Ascending aorta (tissue), 2 donors: ENCODE results near the gene WRNIP1. TPM values are rescaled to one million over a fixed set of nuclear protein-coding genes. Genes with fewer than 3 reads are reported as not detected.

ENCODE experiments used
- DNase-seq, 2 donors: peaks; one replicate each; pipeline ENCODE4 v3.0.0-alpha.2; 2019; ENCODE audit warnings: low spot score in 2 of 2
- H3K27ac ChIP-seq, 2 donors: fragments of 200-600 bp; sonication (generic); one replicate each; pipeline ENCODE4 v1.5.1; 2016 to 2017; ENCODE audit warnings: mild to moderate bottlenecking in 1 of 2
- H3K27me3 ChIP-seq: fragments of 200-600 bp; sonication (generic); one replicate; pipeline ENCODE4 v1.5.1; 2017
- H3K36me3 ChIP-seq, 2 donors: fragments of 200-600 bp; sonication (generic); one replicate each; pipeline ENCODE4 v1.5.1; 2016
- H3K4me1 ChIP-seq, 2 donors: fragments of 200-600 bp; sonication (generic); one replicate each; pipeline ENCODE4 v1.5.1; 2016 to 2017; ENCODE audit warnings: mild to moderate bottlenecking in 1 of 2
- H3K4me3 ChIP-seq, 2 donors: fragments of 200-600 bp; sonication (generic); one replicate each; pipeline ENCODE4 v1.5.1; 2016 to 2017; ENCODE audit warnings: mild to moderate bottlenecking in 1 of 2
- H3K9me3 ChIP-seq, 2 donors: fragments of 200-600 bp; sonication (generic); one replicate each; pipeline ENCODE4 v1.5.1; 2016
- CTCF ChIP-seq, 3 experiments: fragments of 200-600 bp in 2 of 3; fragments of 450-650 bp in 1 of 3; sonication (generic) in 2 of 3; IDR thresholded peaks; one replicate each; pipeline ENCODE4 v1.5.1; 2016 to 2019; ENCODE audit warnings: antibody characterized with exemption in 3 of 3, mild to moderate bottlenecking in 1 of 3, moderate library complexity in 1 of 3
- intact Hi-C: fragments of 100-400 bp; cut with DNase I; formaldehyde crosslinking; loops from one replicate; pipeline ENCODE4 v1.15.1; 2023
- total RNA-seq: library from RNA; depleted of rRNA; stranded (reverse); fragments of >200 nt; gene quantifications from one replicate; pipeline ENCODE4 v1.1.0, GENCODE V29; 2016

The WRNIP1 gene
- total RNA-seq, 1 donor from 2014 or later, result 100 TPM

- no peaks in the 10 kb centered on the region for H3K27me3 ChIP-seq
- no peaks in the 10 kb centered on the region for H3K9me3 ChIP-seq
- no peak for DNase-seq
- H3K4me1 ChIP-seq, result peaks cover 0 to 3% of the 10 kb centered on the region in 2 donors
- H3K36me3 ChIP-seq, result no peaks in the 10 kb centered on the region
- TF ChIP-seq CTCF (IDR thresholded peaks at IDR 0.05), result no peak
- intact Hi-C loops, result no loop called here
- H3K27ac ChIP-seq, result no peak overlapping the region
- H3K4me3 ChIP-seq, result peak overlapping the region in 1 of 2 donors; percentile 10
Observed at GRCh38 chr6:2743280-2744208, 21.6 kb upstream of the WRNIP1 start.

- intact Hi-C loops, result no loop called here
- Histone ChIP-seq H3K9me3 (no peaks in the 10 kb centered on the region), H3K27ac (no peak overlapping the region), H3K4me3 (peak overlapping the region in 1 of 2 donors; percentile 10), H3K36me3 (no peaks in the 10 kb centered on the region), H3K27me3 (no peaks in the 10 kb centered on the region), H3K4me1 (peaks cover 0 to 8% of the 10 kb centered on the region in 2 donors)
- TF ChIP-seq CTCF (IDR thresholded peaks at IDR 0.05), result peak in 2 of 3 experiments; percentile 7 to 19
- no peak for DNase-seq
Observed at GRCh38 chr6:2744209-2744771, 20.9 kb upstream of the WRNIP1 start.

GRCh38 chr6:2744778-2745177 is 20.4 kb upstream of the WRNIP1 start:
- DNase-seq, result no peak
- H3K36me3 ChIP-seq, result no peaks in the 10 kb centered on the region
- H3K4me1 ChIP-seq, result peaks cover 0 to 8% of the 10 kb centered on the region in 2 donors
- TF ChIP-seq CTCF (IDR thresholded peaks at IDR 0.05), result no peak
- intact Hi-C loops, result no loop called here
- no peaks in the 10 kb centered on the region for H3K27me3 ChIP-seq
- no peak overlapping the region for H3K4me3 ChIP-seq
- no peak overlapping the region for H3K27ac ChIP-seq
- H3K9me3 ChIP-seq, result no peaks in the 10 kb centered on the region

GRCh38 chr6:2745246-2745645 is 19.9 kb upstream of the WRNIP1 start:
- Histone ChIP-seq H3K4me3 (no peak overlapping the region), H3K27me3 (no peaks in the 10 kb centered on the region), H3K36me3 (no peaks in the 10 kb centered on the region), H3K4me1 (peaks cover 0 to 8% of the 10 kb centered on the region in 2 donors), H3K9me3 (no peaks in the 10 kb centered on the region), H3K27ac (no peak overlapping the region)
- no peak for DNase-seq
- no peak for TF ChIP-seq CTCF (IDR thresholded peaks at IDR 0.05)
- intact Hi-C loops, result no loop called here

- no peaks in the 10 kb centered on the region for H3K36me3 ChIP-seq
- H3K4me1 ChIP-seq, result peaks cover 0 to 8% of the 10 kb centered on the region in 2 donors
- H3K27me3 ChIP-seq, result no peaks in the 10 kb centered on the region
- DNase-seq, result no peak
- no peak overlapping the region for H3K4me3 ChIP-seq
- no peaks in the 10 kb centered on the region for H3K9me3 ChIP-seq
- intact Hi-C loops, result no loop called here
- TF ChIP-seq CTCF (IDR thresholded peaks at IDR 0.05), result no peak
- H3K27ac ChIP-seq, result no peak overlapping the region
Observed at GRCh38 chr6:2746557-2747061, 18.6 kb upstream of the WRNIP1 start.
